Measurements from ENCODE around the gene SDHD. TPM values are rescaled to one million over a fixed set of nuclear protein-coding genes. Genes with fewer than 3 reads are reported as not detected.

The SDHD gene
- total and polyA plus RNA-seq, 2 of the 8 experiments (the other 6 are each of a cell fraction or from before 2014, with no cell fraction given), result 96.0 to 181 TPM

DNA sequence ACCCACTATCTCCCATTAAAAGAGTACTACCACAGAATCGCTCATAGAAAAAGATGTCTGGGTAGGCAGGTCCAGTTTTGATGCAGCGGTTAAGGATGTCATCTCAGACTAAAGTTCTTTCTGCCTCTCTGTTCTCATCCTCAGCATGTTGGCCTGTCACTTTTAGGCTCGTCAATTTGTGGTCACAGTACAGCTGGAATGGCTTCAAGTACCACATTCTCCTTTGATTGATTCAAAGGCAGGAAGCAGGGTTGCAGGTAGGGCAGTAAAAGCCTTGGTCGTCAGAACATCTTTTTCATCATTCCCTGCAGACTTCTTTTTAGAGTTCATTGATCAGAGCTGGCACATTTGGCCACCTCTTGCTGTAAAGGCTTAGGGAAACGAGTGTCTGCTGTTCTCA is 28.7 kb downstream of the SDHD start:
- Histone ChIP-seq H3K4me2 (ENCODE audit: insufficient read depth in 1 of 2, low read depth in 2 of 2, low read length in 2 of 2) (no peak overlapping the region), H3K36me3 (ENCODE audit: control insufficient read depth in 2 of 4, insufficient read depth in 4 of 4, low read length in 3 of 4) (no peaks in the 10 kb centered on the region), H3K9me3 (ENCODE audit: insufficient read depth in 2 of 2, low read depth in 1 of 2, low read length in 1 of 2) (no peaks in the 10 kb centered on the region), H3K79me2 (ENCODE audit: control insufficient read depth in 1 of 2, insufficient read depth in 2 of 2, low read length in 2 of 2) (no peaks in the 10 kb centered on the region), H3K79me1 (ENCODE audit: low read depth, low read length) (no peaks in the 10 kb centered on the region), H2BK120ac (replicated peaks; ENCODE audit: low read depth, low read length) (no peak overlapping the region), H3K4me1 (replicated peaks in 1 of 4; ENCODE audit: control insufficient read depth in 3 of 4, insufficient read depth in 4 of 4, low read length in 3 of 4) (no peaks in the 10 kb centered on the region), H3K56ac (replicated peaks; ENCODE audit: insufficient read length, low read depth, low read length) (no peak overlapping the region), H2AK5ac (ENCODE audit: low read depth, low read length) (no peak overlapping the region), H2BK12ac (ENCODE audit: low read depth, low read length) (no peak overlapping the region), H3K18ac (ENCODE audit: extremely low read depth, low read length) (no peak overlapping the region), H4K5ac (ENCODE audit: insufficient read length, low read depth, low read length) (no peak overlapping the region), H3K27me3 (replicated peaks in 1 of 4; ENCODE audit: control insufficient read depth in 3 of 4, extremely low read depth in 1 of 4, insufficient read depth in 3 of 4, low read length in 3 of 4) (no peaks in the 10 kb centered on the region), H2BK20ac (ENCODE audit: low read length) (no peak overlapping the region), H3K14ac (ENCODE audit: insufficient read length) (no peak overlapping the region), H3K4ac (replicated peaks; ENCODE audit: insufficient read length, low read depth, low read length) (no peak overlapping the region), H2BK15ac (ENCODE audit: low read length) (no peak overlapping the region), H2BK5ac (ENCODE audit: low read depth, low read length) (no peak overlapping the region), H4K8ac (ENCODE audit: extremely low read depth, insufficient read depth, low read length) (no peak overlapping the region), H3K23ac (ENCODE audit: insufficient read length) (no peak overlapping the region), H3K27ac (ENCODE audit: low read depth, low read length) (no peak overlapping the region), H2AFZ (ENCODE audit: low read length) (no peak overlapping the region), H4K91ac (replicated peaks; ENCODE audit: insufficient read length, low read length) (no peak overlapping the region), H3K9ac (replicated peaks in 1 of 4; ENCODE audit: extremely low read depth in 1 of 4, low read depth in 3 of 4, low read length in 3 of 4) (no peak overlapping the region), H3K23me2 (ENCODE audit: low read depth, low read length) (no peaks in the 10 kb centered on the region), H3K4me3 (ENCODE audit: extremely low read depth in 1 of 4, insufficient read depth in 2 of 4, low read depth in 3 of 4, low read length in 4 of 4) (no peak overlapping the region), H4K20me1 (replicated peaks in 1 of 2; ENCODE audit: control insufficient read depth in 1 of 2, insufficient read depth in 2 of 2, low read length in 2 of 2) (no peaks in the 10 kb centered on the region)
- TF ChIP-seq EP300 (IDR thresholded peaks at IDR 0.05; ENCODE audit: borderline replicate concordance in 1 of 2, low read depth in 2 of 2, low read length in 2 of 2) (no peak), CHD2 (IDR thresholded peaks at IDR 0.05; ENCODE audit: low read length) (no peak), YY1 (IDR thresholded peaks at IDR 0.05; ENCODE audit: low read depth, low read length) (no peak), CTBP2 (IDR thresholded peaks at IDR 0.05; ENCODE audit: borderline replicate concordance, insufficient read depth, insufficient read length, low read length) (no peak), FOSL1 (IDR thresholded peaks at IDR 0.05; ENCODE audit: insufficient read depth, low read depth, low read length) (no peak), ZNF274 (IDR thresholded peaks at IDR 0.05; ENCODE audit: borderline replicate concordance, extremely low read depth, low read length) (no peak), CBX8 (IDR thresholded peaks at IDR 0.05; ENCODE audit: borderline replicate concordance, low read depth, low read length) (no peak), CBX5 (IDR thresholded peaks at IDR 0.05; ENCODE audit: low read depth, low read length) (no peak), EZH2 (IDR thresholded peaks at IDR 0.05; ENCODE audit: low read depth, low read length, severe bottlenecking) (no peak)
- DNase-seq (ENCODE audit: low read depth in 1 of 2, low spot score in 2 of 2), result no peak
- FAIRE-seq, result no peak
- CTCF ChIA-PET (ENCODE audit: partially characterized antibody), result interaction anchor here (0.6 to 9.3 kb wide), 8 partner anchors 13 to 779 kb away, joined by 3 to 104 read pairs (median 4); partner anchors contain the start of gene BCO2
- POLR2A ChIA-PET (ENCODE audit: partially characterized antibody), result no interaction called here
- 84% methylated on average over 5 of the region's 5 CpGs; no CpG with 5 or more reads in 1 of the 2 experiments for WGBS, 2 experiments (ENCODE audit: extremely low coverage in 1 of 2, insufficient coverage in 1 of 2, insufficient read length in 1 of 2, insufficient replicate concordance in 2 of 2, low coverage in 1 of 2, low lambda C conversion rate in 2 of 2, missing lambda C conversion rate in 1 of 2)

All from H1 (cell line).